Liver (tissue), 9 donors: ENCODE results near the gene PAQR7. TPM values are rescaled to one million over a fixed set of nuclear protein-coding genes. Genes with fewer than 3 reads are reported as not detected.

Source experiments
- DNase-seq: peaks from one replicate; pipeline ENCODE4 v3.0.0-alpha.2; 2017; ENCODE audit warnings: low spot score
- H3K27ac ChIP-seq, 2 donors: one replicate each; pipeline ENCODE4 v1.7.0; 2013; ENCODE audit warnings: inconsistent platforms in 2 of 2, low read length in 2 of 2, control low read depth in 1 of 2, low read depth in 1 of 2, mild to moderate bottlenecking in 1 of 2
- H3K27me3 ChIP-seq, 4 donors: one replicate each; pipeline versions ENCODE4 v1.6.1 to v1.7.0; 2013; ENCODE audit warnings: low read length in 3 of 4, inconsistent platforms in 1 of 4, mild to moderate bottlenecking in 1 of 4, moderate library complexity in 1 of 4; ENCODE audit not compliant: control insufficient read depth in 4 of 4, insufficient read depth in 4 of 4
- H3K36me3 ChIP-seq, 4 donors: one replicate each; pipeline versions ENCODE4 v1.6.1 to v1.7.0; 2013; ENCODE audit warnings: low read length in 3 of 4, mild to moderate bottlenecking in 3 of 4, low read depth in 1 of 4, moderate library complexity in 1 of 4; ENCODE audit not compliant: control insufficient read depth in 4 of 4, insufficient read depth in 3 of 4
- H3K4me1 ChIP-seq, 4 donors: one replicate each; pipeline versions ENCODE4 v1.6.1 to v1.7.0; 2013; ENCODE audit warnings: low read length in 3 of 4, mild to moderate bottlenecking in 3 of 4, moderate library complexity in 1 of 4; ENCODE audit not compliant: control insufficient read depth in 4 of 4, insufficient read depth in 4 of 4
- H3K4me3 ChIP-seq, 3 donors: one replicate each; pipeline versions ENCODE4 v1.6.1 to v1.7.0; 2013; ENCODE audit warnings: low read length in 3 of 3, control low read depth in 1 of 3, low read depth in 1 of 3, mild to moderate bottlenecking in 1 of 3
- H3K9ac ChIP-seq, 2 donors: one replicate each; pipeline ENCODE4 v1.7.0; 2013; ENCODE audit warnings: low read length in 2 of 2, mild to moderate bottlenecking in 2 of 2, moderate library complexity in 2 of 2, control low read depth in 1 of 2, low read depth in 1 of 2
- H3K9me3 ChIP-seq, 4 donors: one replicate each; pipeline versions ENCODE4 v1.6.1 to v1.7.0; 2013; ENCODE audit warnings: low read length in 3 of 4; ENCODE audit not compliant: control insufficient read depth in 4 of 4
- EGR1 ChIP-seq, 2 donors: IDR thresholded peaks; 2 replicates each; pipeline ENCODE4 v1.6.1; 2016 to 2018; ENCODE audit warnings: antibody characterized with exemption in 2 of 2, low read depth in 2 of 2
- FOXA1 ChIP-seq: IDR thresholded peaks from 2 replicates; pipeline ENCODE4 v1.6.1; 2016; ENCODE audit warnings: antibody characterized with exemption
- FOXA2 ChIP-seq: IDR thresholded peaks from 2 replicates; pipeline ENCODE4 v1.6.1; 2016; ENCODE audit warnings: antibody characterized with exemption
- GABPA ChIP-seq, 2 donors: IDR thresholded peaks in 1 of 2; conservative IDR thresholded peaks in 1 of 2; 2 replicates each; pipeline ENCODE4 v1.6.1; 2016; ENCODE audit warnings: antibody characterized with exemption in 2 of 2, mild to moderate bottlenecking in 1 of 2, moderate library complexity in 1 of 2
- HNF4A ChIP-seq, 2 donors: conservative IDR thresholded peaks; 2 replicates each; pipeline ENCODE4 v1.6.1; 2016; ENCODE audit warnings: antibody characterized with exemption in 2 of 2, mild to moderate bottlenecking in 2 of 2
- HNF4G ChIP-seq: IDR thresholded peaks from 2 replicates; pipeline ENCODE4 v1.6.1; 2016; ENCODE audit warnings: antibody characterized with exemption
- JUND ChIP-seq, 2 donors: IDR thresholded peaks; 2 replicates each; pipeline ENCODE4 v1.6.1; 2016; ENCODE audit warnings: antibody characterized with exemption in 2 of 2
- NR2F2 ChIP-seq: IDR thresholded peaks from 2 replicates; pipeline ENCODE4 v1.6.1; 2016; ENCODE audit warnings: antibody characterized with exemption
- RAD21 ChIP-seq, 2 donors: IDR thresholded peaks; 2 replicates each; pipeline ENCODE4 v1.6.1; 2016; ENCODE audit warnings: antibody characterized with exemption in 2 of 2, mild to moderate bottlenecking in 2 of 2
- RXRA ChIP-seq, 2 donors: IDR thresholded peaks; 2 replicates each; pipeline ENCODE4 v1.6.1; 2017 to 2018; ENCODE audit warnings: antibody characterized with exemption in 2 of 2, mild to moderate bottlenecking in 1 of 2
- SP1 ChIP-seq: IDR thresholded peaks from 2 replicates; pipeline ENCODE4 v1.6.1; 2018; ENCODE audit warnings: antibody characterized with exemption, mild to moderate bottlenecking
- TAF1 ChIP-seq: conservative IDR thresholded peaks from 2 replicates; pipeline ENCODE4 v1.6.1; 2016; ENCODE audit warnings: antibody characterized with exemption, mild to moderate bottlenecking
- YY1 ChIP-seq: IDR thresholded peaks from 2 replicates; pipeline ENCODE4 v1.6.1; 2016; ENCODE audit warnings: antibody characterized with exemption, mild to moderate bottlenecking
- WGBS: extraction: QIAGEN DNeasy Blood & Tissue Kit; methylation state at CpG from one replicate; pipeline ENCODE4 v1.1.7; 2013; 5-methylcytosine and 5-hydroxymethylcytosine counted together
- polyA plus RNA-seq, 2 donors: library from polyadenylated mRNA; stranded (reverse) in 1 of 2; unstranded in 1 of 2; fragments of 200-250 nt in 1 of 2; fragments of >200 nt in 1 of 2; fragmentation: Nextera tagmentation in 1 of 2; extraction: Ambion mirVana in 1 of 2; gene quantifications; one replicate each; pipeline versions ENCODE4 v1.2.1 to v1.2.3, GENCODE V29; 2013 to 2015
- total RNA-seq, 2 donors: library from RNA; depleted of rRNA; stranded (reverse); fragments of >200 nt; gene quantifications; one replicate each; pipeline ENCODE4 v1.2.3, GENCODE V29; 2014
- TF ChIP-seq, protein P1 (sequence below): IDR thresholded peaks from 2 replicates; pipeline ENCODE4 v1.6.1; 2016; ENCODE audit warnings: antibody characterized with exemption
- TF ChIP-seq, protein P2 (sequence below): fragments of 150-350 bp; IDR thresholded peaks from 2 replicates; pipeline ENCODE4 v1.5.1; 2017; ENCODE audit warnings: improper control_type of control experiment, low read depth, low read length; ENCODE audit not compliant: missing input control
- TF ChIP-seq, protein P3 (sequence below): IDR thresholded peaks from 2 replicates; pipeline ENCODE4 v1.6.1; 2016; ENCODE audit warnings: antibody characterized with exemption
- TF ChIP-seq, protein P4 (sequence below): IDR thresholded peaks from 2 replicates; pipeline ENCODE4 v1.6.1; 2016; ENCODE audit warnings: antibody characterized with exemption, mild to moderate bottlenecking
- TF ChIP-seq, protein P5 (sequence below): IDR thresholded peaks from 2 replicates; pipeline ENCODE4 v1.6.1; 2016; ENCODE audit warnings: antibody characterized with exemption
- donor health status: healthy.
- donor health status: healthy.
- donor health status: healthy.
- donor health status: healthy.
- donor health status: healthy.

PAQR7 gene
- total and polyA plus RNA-seq, 4 donors, result 1.5 to 9.0 (median 1.8) TPM

DNA sequence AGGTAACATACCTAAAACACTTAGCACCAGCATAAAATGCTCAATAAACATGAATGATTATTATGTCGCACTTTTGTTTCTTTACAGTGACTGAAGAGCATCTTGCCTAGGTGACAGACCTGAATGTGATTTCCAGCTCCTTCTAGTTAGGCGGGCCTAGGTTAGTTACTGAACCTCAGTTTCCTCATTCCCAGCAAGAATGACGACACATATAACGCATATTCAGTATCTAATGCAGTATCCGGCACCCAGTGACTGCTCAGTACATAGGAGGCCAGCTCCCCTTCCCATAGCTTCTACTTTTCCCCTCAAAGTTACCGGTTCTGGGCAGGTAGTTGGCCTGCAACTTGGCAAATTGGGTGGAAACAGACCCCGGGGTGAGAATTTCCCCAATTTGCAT, 17.0 kb downstream of the PAQR7 start:
- Histone ChIP-seq H3K27ac (no peak overlapping the region), H3K9me3 (no peaks in the 10 kb centered on the region), H3K9ac (no peak overlapping the region), H3K4me3 (no peak overlapping the region), H3K36me3 (peaks cover 0 to 4% (median 0%) of the 10 kb centered on the region in 4 donors), H3K4me1 (peaks cover 3 to 13% (median 5%) of the 10 kb centered on the region in 4 donors), H3K27me3 (no peaks in the 10 kb centered on the region)
- 52% methylated on average over 7 of the region's 7 CpGs for WGBS
- TF ChIP-seq NR2F2 (no peak), HNF4G (no peak), GABPA (IDR thresholded peaks at IDR 0.05 in 1 of 2, conservative IDR thresholded peaks at IDR 0.05 in 1 of 2) (no peak), RAD21 (IDR thresholded peaks at IDR 0.05) (no peak), JUND (IDR thresholded peaks at IDR 0.05) (no peak), HNF4A (conservative IDR thresholded peaks at IDR 0.05) (no peak), SP1 (no peak), TAF1 (no peak), YY1 (no peak), FOXA2 (no peak), FOXA1 (no peak), RXRA (IDR thresholded peaks at IDR 0.05) (no peak), EGR1 (IDR thresholded peaks at IDR 0.05; ENCODE audit: low read depth in 2 of 2) (no peak)
- TF ChIP-seq, protein P1, sequence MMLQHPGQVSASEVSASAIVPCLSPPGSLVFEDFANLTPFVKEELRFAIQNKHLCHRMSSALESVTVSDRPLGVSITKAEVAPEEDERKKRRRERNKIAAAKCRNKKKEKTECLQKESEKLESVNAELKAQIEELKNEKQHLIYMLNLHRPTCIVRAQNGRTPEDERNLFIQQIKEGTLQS, result no peak
- TF ChIP-seq, protein P2, sequence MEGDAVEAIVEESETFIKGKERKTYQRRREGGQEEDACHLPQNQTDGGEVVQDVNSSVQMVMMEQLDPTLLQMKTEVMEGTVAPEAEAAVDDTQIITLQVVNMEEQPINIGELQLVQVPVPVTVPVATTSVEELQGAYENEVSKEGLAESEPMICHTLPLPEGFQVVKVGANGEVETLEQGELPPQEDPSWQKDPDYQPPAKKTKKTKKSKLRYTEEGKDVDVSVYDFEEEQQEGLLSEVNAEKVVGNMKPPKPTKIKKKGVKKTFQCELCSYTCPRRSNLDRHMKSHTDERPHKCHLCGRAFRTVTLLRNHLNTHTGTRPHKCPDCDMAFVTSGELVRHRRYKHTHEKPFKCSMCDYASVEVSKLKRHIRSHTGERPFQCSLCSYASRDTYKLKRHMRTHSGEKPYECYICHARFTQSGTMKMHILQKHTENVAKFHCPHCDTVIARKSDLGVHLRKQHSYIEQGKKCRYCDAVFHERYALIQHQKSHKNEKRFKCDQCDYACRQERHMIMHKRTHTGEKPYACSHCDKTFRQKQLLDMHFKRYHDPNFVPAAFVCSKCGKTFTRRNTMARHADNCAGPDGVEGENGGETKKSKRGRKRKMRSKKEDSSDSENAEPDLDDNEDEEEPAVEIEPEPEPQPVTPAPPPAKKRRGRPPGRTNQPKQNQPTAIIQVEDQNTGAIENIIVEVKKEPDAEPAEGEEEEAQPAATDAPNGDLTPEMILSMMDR, result no peak
- TF ChIP-seq, protein P3, sequence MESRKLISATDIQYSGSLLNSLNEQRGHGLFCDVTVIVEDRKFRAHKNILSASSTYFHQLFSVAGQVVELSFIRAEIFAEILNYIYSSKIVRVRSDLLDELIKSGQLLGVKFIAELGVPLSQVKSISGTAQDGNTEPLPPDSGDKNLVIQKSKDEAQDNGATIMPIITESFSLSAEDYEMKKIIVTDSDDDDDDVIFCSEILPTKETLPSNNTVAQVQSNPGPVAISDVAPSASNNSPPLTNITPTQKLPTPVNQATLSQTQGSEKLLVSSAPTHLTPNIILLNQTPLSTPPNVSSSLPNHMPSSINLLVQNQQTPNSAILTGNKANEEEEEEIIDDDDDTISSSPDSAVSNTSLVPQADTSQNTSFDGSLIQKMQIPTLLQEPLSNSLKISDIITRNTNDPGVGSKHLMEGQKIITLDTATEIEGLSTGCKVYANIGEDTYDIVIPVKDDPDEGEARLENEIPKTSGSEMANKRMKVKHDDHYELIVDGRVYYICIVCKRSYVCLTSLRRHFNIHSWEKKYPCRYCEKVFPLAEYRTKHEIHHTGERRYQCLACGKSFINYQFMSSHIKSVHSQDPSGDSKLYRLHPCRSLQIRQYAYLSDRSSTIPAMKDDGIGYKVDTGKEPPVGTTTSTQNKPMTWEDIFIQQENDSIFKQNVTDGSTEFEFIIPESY, result no peak
- TF ChIP-seq, protein P4, sequence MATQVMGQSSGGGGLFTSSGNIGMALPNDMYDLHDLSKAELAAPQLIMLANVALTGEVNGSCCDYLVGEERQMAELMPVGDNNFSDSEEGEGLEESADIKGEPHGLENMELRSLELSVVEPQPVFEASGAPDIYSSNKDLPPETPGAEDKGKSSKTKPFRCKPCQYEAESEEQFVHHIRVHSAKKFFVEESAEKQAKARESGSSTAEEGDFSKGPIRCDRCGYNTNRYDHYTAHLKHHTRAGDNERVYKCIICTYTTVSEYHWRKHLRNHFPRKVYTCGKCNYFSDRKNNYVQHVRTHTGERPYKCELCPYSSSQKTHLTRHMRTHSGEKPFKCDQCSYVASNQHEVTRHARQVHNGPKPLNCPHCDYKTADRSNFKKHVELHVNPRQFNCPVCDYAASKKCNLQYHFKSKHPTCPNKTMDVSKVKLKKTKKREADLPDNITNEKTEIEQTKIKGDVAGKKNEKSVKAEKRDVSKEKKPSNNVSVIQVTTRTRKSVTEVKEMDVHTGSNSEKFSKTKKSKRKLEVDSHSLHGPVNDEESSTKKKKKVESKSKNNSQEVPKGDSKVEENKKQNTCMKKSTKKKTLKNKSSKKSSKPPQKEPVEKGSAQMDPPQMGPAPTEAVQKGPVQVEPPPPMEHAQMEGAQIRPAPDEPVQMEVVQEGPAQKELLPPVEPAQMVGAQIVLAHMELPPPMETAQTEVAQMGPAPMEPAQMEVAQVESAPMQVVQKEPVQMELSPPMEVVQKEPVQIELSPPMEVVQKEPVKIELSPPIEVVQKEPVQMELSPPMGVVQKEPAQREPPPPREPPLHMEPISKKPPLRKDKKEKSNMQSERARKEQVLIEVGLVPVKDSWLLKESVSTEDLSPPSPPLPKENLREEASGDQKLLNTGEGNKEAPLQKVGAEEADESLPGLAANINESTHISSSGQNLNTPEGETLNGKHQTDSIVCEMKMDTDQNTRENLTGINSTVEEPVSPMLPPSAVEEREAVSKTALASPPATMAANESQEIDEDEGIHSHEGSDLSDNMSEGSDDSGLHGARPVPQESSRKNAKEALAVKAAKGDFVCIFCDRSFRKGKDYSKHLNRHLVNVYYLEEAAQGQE, result no peak
- TF ChIP-seq, protein P5, sequence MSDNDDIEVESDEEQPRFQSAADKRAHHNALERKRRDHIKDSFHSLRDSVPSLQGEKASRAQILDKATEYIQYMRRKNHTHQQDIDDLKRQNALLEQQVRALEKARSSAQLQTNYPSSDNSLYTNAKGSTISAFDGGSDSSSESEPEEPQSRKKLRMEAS, result no peak
- DNase-seq, result no peak
